ENCODE results near the gene TMEM203.

Gene TMEM203

DNA sequence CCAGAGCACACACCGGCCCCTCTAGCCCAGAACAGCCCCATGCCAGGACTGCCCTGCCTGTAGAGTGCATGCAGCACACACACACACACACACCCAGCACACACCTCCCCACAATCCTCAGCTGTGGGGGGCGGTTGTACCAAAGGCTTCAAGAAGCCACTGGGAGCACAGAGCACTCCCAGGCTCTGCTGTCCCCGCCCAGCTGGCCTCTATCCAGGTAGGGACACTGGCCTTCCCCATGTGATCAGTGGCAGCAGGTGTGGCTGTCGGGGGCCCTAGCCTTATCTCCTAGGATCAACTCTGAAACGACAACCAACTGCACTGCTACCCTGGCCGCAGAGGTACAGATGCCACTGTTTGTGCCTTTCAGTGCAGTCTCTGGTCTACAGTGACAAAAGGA lies 19.1 kb downstream of the TMEM203 start:
- in situ Hi-C loops (cut with MboI; ENCODE audit: low sequenced_read_pairs): no loop called here

DNA sequence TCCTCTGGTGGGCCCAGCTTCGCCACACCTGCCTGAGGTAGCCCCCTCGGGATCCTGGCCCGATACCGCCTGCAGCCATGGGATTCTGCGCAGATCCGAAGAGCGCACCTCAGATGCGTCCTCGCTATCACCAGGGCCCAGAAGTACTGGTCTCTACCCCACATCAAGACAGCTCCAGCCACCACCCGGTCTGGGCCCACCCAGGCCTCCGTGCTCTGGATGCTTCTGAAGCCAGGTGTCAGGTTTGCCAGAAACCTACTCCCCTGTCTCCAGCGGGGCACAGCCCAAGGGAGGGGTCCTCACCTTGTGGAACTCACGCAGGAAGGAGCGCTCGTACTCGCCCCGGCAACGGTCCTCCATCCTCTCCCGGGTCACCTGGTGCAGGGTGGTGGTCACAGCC lies 19.5 kb downstream of the TMEM203 start:
- in situ Hi-C loops (cut with MboI; ENCODE audit: low sequenced_read_pairs): no loop called here

DNA sequence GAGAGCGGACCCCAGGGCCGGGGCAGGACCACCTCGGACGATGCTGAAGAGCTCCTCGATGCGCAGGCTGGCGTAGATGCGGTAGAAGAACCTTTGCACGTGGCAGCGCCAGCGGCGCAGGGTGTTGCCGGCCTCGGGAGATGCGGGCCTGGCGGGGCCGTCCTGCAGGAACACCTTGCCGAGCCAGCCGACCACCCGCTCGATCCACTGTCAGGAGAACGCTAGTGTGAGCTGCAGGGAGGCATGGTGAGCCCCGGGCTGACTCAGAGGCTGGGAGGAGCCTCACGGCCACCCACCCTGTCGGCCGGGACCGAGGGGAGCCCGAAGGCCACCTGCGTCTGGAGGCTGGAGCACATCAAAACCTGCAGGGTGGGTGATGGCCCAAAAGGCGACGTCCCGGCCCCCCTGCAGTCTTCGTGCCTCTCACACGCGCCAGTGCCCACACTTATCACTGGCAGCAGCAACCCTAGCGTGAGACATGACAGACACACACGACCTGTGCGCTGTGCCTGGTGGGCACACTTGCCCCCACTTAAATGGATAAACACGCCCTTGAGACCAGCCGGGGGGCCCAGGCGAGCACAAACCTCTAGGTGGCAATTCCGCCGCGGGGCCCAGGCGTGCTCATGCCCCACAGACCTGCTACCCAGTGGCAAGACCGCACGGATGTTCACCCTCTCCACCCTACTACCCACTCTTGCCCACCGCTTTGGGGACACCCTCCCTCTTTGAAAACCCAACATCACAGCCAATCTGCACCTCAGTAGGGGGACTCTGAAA lies 20.4 kb downstream of the TMEM203 start:
- in situ Hi-C loops (cut with MboI; ENCODE audit: low sequenced_read_pairs): no loop called here

DNA sequence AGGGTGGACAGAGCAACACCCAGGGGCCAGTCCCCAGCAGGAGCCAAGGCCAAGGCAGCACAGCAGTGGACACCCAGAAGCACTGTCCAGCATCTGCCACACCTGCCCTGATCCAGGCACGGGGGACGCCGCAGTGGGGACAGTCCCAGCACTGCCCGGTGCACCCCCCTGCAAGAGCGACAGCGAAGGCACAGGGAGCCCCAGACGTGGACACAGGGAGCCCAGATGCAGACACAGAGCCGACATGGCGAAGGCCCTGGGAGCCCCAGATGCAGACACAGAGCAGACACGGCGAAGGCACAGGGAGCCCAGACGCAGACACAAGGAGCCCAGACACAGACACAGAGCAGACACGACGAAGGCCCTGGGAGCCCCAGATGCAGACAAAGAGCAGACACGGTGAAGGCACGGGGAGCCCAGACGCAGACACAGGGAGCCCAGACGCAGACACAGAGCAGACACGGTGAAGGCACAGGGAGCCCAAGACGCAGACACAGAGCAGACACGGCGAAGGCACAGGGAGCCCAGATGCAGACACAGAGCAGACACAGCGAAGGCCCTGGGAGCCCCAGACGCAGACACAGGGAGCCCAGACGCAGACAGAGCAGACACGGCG lies 21.4 kb downstream of the TMEM203 start:
- in situ Hi-C loops (cut with MboI; ENCODE audit: low sequenced_read_pairs): no loop called here

- in situ Hi-C loops (cut with MboI; ENCODE audit: low sequenced_read_pairs): no loop called here
These were observed 22.6 kb downstream of the TMEM203 start for GRCh38 chr9:137182836-137183235.

DNA sequence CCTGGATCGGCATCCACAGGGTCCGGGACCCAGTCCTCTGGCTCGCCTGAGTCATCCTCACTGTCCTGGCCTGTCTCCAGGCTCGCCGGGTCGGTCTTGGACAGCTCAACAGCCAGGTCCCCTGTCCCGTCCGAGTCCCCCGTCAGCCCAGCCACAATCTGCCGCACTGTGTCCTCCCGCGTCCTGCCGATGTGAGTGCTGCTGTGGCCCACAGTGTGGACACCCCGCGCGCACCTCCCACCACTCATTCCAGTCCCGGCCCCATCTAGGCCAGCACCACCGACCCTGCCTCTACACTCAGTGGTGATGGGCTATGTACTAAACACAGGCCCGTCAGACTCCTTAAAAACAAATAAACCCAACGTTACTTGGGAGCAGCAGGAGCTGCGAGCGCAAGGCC lies 23.8 kb downstream of the TMEM203 start:
- in situ Hi-C loops (cut with MboI; ENCODE audit: low sequenced_read_pairs): no loop called here

GRCh38 chr9:137180491-137180890 lies 25.0 kb downstream of the TMEM203 start:
- in situ Hi-C loops (cut with MboI; ENCODE audit: low sequenced_read_pairs): no loop called here

GRCh38 chr9:137179761-137180160 lies 25.7 kb downstream of the TMEM203 start:
- in situ Hi-C loops (cut with MboI; ENCODE audit: low sequenced_read_pairs): no loop called here

- in situ Hi-C loops (cut with MboI; ENCODE audit: low sequenced_read_pairs): no loop called here
These were observed 26.4 kb downstream of the TMEM203 start for GRCh38 chr9:137178939-137179630.

- in situ Hi-C loops (cut with MboI; ENCODE audit: low sequenced_read_pairs): no loop called here
These were observed 27.1 kb downstream of the TMEM203 start for GRCh38 chr9:137178201-137178938.

DNA sequence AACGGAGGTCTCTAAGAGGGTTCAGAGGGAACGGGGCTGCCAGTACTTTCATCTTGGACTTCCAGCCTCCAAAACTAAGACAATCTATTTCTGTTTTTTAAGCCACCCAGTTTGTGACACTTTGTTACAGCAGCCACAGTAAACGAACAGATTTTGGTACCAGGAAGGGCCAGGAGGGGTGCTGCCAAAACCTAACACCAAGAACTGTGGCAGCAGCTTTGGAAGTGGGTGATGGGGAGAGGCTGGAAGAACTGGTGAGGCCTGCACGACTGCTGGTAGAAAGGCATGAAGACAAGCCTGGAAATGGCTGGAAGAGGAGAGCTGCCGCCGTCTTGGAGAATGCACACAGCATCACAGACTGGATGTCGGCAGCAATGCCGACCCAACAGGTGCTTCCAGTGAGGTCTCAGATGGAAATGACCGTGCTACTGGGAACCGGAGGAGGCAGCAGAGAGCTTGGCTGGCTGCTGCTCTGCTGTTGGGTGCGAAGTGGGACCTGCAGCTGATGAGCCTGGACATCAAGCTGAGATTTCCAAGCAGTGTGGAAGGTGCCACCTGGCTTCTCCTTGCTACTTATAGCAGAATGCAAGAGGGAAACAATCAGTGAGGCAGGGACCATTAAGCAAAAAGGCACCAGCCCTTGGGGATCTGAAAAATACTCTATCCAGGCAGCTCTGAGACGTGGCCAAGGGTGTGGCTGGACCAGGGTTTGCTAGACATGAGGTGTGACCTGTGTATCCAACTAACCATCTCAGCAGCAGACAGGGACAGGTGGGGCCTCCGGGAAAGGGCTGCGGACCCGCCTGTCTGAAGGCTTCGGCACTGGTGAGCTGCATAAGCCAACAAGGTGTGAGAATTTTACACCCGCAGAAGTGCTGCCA lies 28.9 kb downstream of the TMEM203 start:
- in situ Hi-C loops (cut with MboI; ENCODE audit: low sequenced_read_pairs): no loop called here

GRCh38 chr9:137175345-137175961 lies 30.0 kb downstream of the TMEM203 start:
- in situ Hi-C loops (cut with MboI; ENCODE audit: low sequenced_read_pairs): no loop called here

DNA sequence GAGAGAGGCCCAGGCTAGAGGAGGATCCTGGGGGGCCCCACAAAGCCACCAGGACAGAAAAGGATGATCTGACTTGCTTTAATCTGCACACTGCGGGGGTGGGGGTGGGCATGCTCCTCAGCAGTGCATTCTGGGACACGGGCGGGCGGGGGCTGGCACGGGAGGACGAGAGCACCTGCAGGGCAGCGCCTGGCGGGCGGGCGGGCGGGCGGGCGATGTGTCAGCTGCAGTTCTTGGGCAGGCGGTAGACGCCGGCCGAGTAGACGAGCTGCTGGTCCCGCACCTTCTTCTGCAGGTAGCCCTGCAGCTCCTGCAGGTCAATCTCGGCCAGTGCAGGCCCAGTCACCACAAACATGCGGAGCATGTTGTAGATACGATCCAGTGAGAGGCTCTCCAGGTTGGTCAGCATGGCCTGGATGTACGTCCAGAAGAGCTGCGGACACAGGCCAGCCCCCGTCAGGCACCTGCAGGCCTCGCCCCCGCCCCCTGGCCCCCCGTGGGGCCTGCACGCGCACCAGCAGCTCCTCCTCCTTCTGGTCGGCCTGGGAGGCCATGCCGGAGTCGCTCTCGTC lies 30.6 kb downstream of the TMEM203 start:
- in situ Hi-C loops (cut with MboI; ENCODE audit: low sequenced_read_pairs): no loop called here

- in situ Hi-C loops (cut with MboI; ENCODE audit: low sequenced_read_pairs): no loop called here
These were observed 31.4 kb downstream of the TMEM203 start for GRCh38 chr9:137173796-137174664.

DNA sequence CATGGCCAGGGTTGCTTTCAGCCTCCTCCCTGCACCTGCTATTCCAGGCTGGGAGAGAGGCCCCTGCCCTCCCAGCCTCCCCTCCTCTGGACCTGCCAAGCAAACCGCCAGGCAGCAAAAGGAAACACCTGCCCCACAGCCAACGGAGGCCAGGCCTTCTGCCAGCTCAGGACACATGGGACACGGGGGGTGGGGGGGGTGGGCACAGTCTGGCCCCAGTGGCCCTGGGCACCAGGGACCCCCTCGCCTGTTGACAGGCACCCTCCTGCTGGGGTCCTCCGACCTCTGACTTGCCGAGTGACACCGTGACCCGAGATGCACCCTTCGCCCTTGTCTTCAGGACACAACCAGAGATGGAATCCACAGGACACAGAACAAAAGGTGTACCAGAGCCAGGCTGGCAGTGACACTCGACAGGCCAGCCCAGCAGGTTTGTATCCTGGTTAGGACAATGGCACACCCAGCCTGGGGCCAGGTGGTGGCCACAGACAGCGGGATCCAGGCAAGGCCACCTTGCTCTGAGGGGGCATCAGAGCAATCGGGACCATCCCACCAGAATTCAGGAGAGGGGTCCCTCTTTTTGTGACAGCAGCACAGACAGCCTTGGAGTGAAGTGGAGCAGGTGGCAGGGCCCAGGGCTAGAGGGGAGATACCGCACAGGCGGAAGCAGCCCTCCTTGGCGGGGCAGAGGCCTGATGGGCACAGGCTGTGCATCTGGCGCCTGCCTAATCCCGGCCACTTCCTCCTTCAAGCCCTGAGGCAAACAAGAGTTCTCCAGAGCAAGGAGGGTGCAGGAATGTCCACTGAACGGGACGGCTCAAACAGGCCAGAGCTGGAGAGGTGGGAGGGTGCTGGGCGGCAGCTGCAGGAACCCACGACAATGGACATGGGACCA lies 32.3 kb downstream of the TMEM203 start:
- in situ Hi-C loops (cut with MboI; ENCODE audit: low sequenced_read_pairs): no loop called here

GRCh38 chr9:137171149-137171900 lies 34.1 kb downstream of the TMEM203 start:
- in situ Hi-C loops (cut with MboI; ENCODE audit: low sequenced_read_pairs): no loop called here

All from HL-60/S4 (cell line).